ENCODE measurements around the gene ESPNL. TPM values are rescaled to one million over a fixed set of nuclear protein-coding genes. Genes with fewer than 3 reads are reported as not detected.

The ESPNL gene
- total RNA-seq, 8 experiments from 2014 or later: 0.11 to 0.87 (median 0.39) TPM

- Histone ChIP-seq H3K4me3 (no peak overlapping the region), H3K27ac (no peak overlapping the region), H3K4me1 (replicated peaks in 1 of 2) (no peaks in the 10 kb centered on the region)
- WGBS, 10 experiments: 57 to 100% (median 100%) methylated on average over 1 to 3 of the region's 6 CpGs; no CpG with 5 or more reads in 4 of the 10 experiments
- ATAC-seq (replicated peaks in 6 of 8): no peak
- in situ Hi-C loops (cut with MboI; ENCODE audit: low pct_unique_long_range_greater_than_20kb in 2 of 9, low sequenced_read_pairs in 9 of 9, unreplicated experiment in 9 of 9): no loop called here
Measured at GRCh38 chr2:238182362-238182761, 82.2 kb downstream of the ESPNL start.

Other genes starting within 250 kb of the ESPNL start
- gene RAMP1, start 240.7 kb upstream of the ESPNL start, total RNA-seq: 10 to 100 TPM in 1 of 8 experiments, 1 to 10 TPM in 5, under 1 TPM in 2; 0.81 to 20.9 (median 1.6) TPM
- 10 to 100 TPM; 18.2 to 65.1 (median 33.0) TPM for gene UBE2F, start 133.3 kb upstream of the ESPNL start, total RNA-seq
- 10 to 100 TPM in 4 of 8 experiments, 1 to 10 TPM in 4; 7.4 to 40.7 (median 12.4) TPM for gene SCLY, start 39.3 kb upstream of the ESPNL start, total RNA-seq
- under 1 TPM; 0.21 to 0.76 (median 0.42) TPM for gene KLHL30, start 38.3 kb downstream of the ESPNL start, total RNA-seq
- gene ERFE, start 58.6 kb downstream of the ESPNL start, total RNA-seq: 1 to 10 TPM in 2 of 8 experiments, under 1 TPM in 6; 0.54 to 2.9 (median 0.80) TPM
- gene ILKAP, start 103.4 kb downstream of the ESPNL start, total RNA-seq: 10 to 100 TPM; 18.7 to 41.7 (median 23.5) TPM
- gene HES6, start 139.7 kb downstream of the ESPNL start, total RNA-seq: 100 to 1,000 TPM in 1 of 8 experiments, 10 to 100 TPM in 4, 1 to 10 TPM in 3; 1.9 to 176 (median 29.6) TPM
- gene PER2, start 188.3 kb downstream of the ESPNL start, total RNA-seq: 1 to 10 TPM in 7 of 8 experiments, under 1 TPM in 1; 0.66 to 8.7 (median 5.3) TPM
- 10 to 100 TPM in 4 of 8 experiments, 1 to 10 TPM in 4; 5.3 to 16.6 (median 11.7) TPM for gene TRAF3IP1, start 220.2 kb downstream of the ESPNL start, total RNA-seq

Measured in motor neuron (in vitro differentiated cells).